LNCAP (cell line): ENCODE results near the gene NUDT6.

Experiments
- TF ChIP-seq, protein P1 (sequence below): fragments of 450-650 bp; IDR thresholded peaks from 2 replicates; pipeline ENCODE4 v1.5.1; 2017; ENCODE audit warnings: mild to moderate bottlenecking

NUDT6 gene

DNA sequence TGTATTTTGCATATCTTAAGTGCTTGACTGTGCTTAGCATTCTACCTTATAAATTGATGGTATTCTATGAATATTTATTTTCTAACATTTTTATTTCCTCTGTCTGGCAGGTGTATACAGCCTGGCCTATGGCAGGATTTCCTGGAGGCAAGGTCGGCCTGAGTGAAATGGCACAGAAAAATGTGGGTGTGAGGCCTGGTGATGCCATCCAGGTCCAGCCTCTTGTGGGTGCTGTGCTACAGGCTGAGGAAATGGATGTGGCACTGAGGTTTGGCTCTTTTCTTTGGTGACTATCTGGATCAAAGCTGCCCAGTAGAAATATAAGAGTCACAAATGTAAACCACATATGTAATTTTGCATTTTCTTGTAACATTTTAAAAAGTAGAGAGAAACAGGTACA lies 6.5 kb upstream of the NUDT6 start:
- TF ChIP-seq, protein P1, sequence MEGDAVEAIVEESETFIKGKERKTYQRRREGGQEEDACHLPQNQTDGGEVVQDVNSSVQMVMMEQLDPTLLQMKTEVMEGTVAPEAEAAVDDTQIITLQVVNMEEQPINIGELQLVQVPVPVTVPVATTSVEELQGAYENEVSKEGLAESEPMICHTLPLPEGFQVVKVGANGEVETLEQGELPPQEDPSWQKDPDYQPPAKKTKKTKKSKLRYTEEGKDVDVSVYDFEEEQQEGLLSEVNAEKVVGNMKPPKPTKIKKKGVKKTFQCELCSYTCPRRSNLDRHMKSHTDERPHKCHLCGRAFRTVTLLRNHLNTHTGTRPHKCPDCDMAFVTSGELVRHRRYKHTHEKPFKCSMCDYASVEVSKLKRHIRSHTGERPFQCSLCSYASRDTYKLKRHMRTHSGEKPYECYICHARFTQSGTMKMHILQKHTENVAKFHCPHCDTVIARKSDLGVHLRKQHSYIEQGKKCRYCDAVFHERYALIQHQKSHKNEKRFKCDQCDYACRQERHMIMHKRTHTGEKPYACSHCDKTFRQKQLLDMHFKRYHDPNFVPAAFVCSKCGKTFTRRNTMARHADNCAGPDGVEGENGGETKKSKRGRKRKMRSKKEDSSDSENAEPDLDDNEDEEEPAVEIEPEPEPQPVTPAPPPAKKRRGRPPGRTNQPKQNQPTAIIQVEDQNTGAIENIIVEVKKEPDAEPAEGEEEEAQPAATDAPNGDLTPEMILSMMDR = no peak

DNA sequence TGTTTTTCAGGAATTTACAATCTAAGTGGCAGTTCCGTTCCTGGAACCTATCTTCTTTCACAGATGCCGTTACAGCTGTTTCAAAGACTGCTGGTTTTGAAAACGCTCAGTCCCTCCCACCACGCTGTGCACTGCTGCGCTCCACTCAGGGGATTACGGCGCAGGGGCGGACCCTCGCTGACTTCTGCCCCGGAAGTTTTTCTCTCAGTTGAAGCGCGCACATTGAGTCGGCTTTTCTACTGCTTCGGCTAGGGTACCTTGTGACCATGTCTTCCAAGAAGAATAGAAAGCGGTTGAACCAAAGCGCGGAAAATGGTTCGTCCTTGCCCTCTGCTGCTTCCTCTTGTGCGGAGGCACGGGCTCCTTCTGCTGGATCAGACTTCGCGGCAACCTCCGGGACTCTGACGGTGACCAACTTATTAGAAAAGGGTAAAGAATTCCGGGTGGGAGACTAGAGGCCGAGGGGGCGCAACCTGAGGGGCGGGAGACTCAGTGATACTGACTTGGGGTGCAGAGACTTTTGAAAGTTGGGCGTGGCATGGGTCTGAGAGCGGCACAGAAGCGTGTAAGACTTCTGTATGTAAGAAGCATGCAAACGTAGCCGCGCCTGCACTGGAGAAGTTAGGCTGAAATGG lies 597 bp upstream of the NUDT6 start:
- TF ChIP-seq, protein P1 = no peak

DNA sequence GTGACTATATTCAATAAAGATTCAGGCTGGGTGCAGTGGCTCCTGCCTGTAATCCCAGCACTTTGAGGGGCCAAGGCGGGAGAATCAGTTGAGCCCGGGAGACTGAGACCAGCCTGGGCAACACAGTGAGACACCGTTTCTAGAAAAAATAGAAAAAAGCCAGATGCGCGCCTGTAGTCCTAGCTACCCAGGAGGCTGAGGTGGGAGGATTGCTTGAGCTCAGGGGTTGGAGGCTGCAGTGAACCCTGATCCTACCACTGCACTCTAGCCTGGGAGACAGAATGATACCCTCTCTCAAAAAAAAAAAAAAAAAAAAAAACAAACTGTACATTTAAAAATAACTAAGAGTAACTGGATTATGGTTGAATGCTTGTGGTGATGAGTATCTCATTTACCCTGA lies 1.1 kb downstream of the NUDT6 start:
- TF ChIP-seq, protein P1 = no peak

DNA sequence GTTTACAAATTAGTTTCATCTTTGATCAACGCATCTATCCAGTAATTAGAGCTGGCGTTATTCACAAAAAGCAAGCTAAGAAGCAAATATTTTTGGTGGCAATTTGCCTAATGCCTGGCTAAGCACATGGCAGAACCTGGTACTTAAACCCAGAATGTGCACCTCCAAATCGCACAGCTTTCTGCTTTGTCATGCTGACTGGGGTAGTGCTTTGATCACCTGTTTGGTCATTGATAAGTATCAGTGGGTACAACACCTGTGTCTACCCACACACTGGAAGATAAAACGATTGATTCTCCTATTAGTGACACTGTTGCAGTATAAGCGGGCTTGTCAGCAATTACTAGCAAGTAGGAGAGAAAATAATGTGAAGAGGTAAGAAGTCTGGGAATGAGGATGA lies 1.9 kb downstream of the NUDT6 start:
- TF ChIP-seq, protein P1 = no peak

DNA sequence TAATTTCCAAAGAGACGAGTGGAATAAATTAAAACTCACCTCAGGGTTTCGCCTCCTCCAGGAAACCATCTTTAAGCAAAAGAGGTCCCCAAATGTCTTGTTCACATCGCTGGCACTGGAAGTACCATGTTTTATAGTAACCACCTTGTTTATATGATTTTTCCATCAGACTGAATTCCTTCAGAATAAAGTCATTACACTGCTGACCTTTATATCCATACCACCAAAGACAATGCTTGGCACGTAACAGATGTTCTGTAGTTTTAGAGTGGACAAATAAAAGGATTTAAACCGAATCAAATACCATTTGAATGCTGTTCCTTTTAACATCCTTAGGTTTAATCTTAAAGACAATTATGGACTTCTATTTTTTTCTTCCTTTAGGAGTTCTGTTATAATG lies 4.7 kb downstream of the NUDT6 start:
- TF ChIP-seq, protein P1 = no peak

DNA sequence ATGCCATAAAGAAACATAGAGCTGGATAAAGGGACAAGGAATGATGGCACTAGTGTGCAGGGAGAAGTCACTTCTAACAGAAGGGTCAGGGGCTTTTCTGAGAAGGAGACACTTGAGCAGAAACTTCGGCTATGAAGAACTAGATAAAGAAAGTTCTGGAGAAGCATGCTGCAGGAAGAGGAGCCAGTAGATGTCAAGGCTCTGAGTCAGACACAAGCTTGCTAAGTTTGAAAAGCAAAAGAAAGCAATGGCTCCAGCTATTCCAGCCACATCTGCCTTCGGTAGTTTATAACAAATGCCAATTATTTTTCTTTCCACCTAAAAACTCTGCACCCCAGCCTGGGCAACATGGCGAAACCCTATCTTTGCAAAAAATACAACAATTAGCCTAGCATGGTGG lies 7.5 kb downstream of the NUDT6 start:
- TF ChIP-seq, protein P1 = no peak

DNA sequence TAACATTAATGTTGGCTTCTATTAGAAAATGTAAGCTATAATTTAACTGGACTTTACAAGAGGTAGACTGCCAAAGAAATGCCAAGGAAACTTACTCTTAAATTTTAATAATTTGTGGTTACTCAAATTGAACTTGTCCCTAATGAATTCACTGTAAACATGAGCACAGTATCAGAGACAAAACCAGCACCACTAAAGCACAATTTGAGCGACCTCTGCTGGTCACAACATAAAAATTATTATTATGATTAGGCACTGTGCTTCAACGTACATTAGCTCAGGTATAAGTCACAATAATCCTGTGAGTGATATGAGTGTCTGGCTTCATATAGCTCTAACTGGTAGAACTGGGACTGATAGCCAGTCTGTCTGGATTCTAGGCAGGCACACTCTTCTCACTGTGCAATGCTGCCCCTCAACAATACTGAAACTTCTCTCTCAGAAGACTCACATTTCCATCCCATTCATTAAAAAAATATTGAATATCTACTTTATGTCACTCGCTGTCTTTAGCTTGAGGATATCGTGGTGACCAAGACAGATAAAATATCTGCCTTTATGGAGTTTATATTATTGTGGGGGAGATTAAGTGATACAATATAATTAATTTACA lies 8.0 kb downstream of the NUDT6 start:
- TF ChIP-seq, protein P1 = peak; percentile 34; the same call in 1 of the 2 replicates
